Heart left ventricle (tissue), 13 donors: Measurements from ENCODE around the gene GP5.

Experiments
- CTCF ChIP-seq, 12 donors: fragments of 200-600 bp; sonication (generic) in 4 of 12; IDR thresholded peaks; one replicate each; pipeline versions ENCODE4 v1.5.0 to v1.8.0; 2018 to 2022; ENCODE audit warnings: antibody characterized with exemption in 12 of 12, mild to moderate bottlenecking in 5 of 12
- POLR2A ChIP-seq, 2 donors: fragments of 450-650 bp; IDR thresholded peaks; one replicate each; pipeline ENCODE4 v1.6.1; 2017; ENCODE audit warnings: antibody characterized with exemption in 2 of 2, mild to moderate bottlenecking in 2 of 2, moderate library complexity in 2 of 2
- donor health status: ischemic (EF 13 %, LVEDD 7.1; RV severe dilation, severe dysfunction).
- donor health status: DM: no; HTN: yes; CAD: no.
- donor health status: DM: no; HTN: no; CAD: no.
- donor health status: ischemic (EF 25% LVEDD 6.9; RV normal size, moderate dysfunction).
- donor health status: ischemic (EF 25% LVEDD 5.7; RV mildly dilated, moderate dysfunction).
- donor health status: ischemic (EF 35%, LVEDD 5.7; RV mildly dilated, moderate dysfunction).
- donor health status: nonischemic (EF 11% LVEDD 7.7; RV severe dilation, severe dysfunction).
- donor health status: DM: yes; HTN: yes; CAD: no.
- donor health status: PGD.
- donor health status: ischemic (EF 29% LVEDD 5.4; RV normal size, mild dysfunction).
- donor health status: nonischemic (EF 23%, LVEDD 6.1; RV moderate dilation, normal function).

GRCh38 chr3:194351080-194351672 is 47.9 kb downstream of the GP5 start, which contains the start of gene CPN2:
- TF ChIP-seq CTCF (IDR thresholded peaks at IDR 0.05) (no peak), POLR2A (IDR thresholded peaks at IDR 0.05) (no peak)
